Activated T-cell treated with anti-CD3 and anti-CD28 coated beads for 1 hour (primary cell): ENCODE measurements around the gene COQ10B.

ENCODE experiments used
- DNase-seq: peaks from one replicate; pipeline ENCODE4 v3.0.0-alpha.2; 2020; ENCODE audit warnings: low read depth

Gene COQ10B

DNA sequence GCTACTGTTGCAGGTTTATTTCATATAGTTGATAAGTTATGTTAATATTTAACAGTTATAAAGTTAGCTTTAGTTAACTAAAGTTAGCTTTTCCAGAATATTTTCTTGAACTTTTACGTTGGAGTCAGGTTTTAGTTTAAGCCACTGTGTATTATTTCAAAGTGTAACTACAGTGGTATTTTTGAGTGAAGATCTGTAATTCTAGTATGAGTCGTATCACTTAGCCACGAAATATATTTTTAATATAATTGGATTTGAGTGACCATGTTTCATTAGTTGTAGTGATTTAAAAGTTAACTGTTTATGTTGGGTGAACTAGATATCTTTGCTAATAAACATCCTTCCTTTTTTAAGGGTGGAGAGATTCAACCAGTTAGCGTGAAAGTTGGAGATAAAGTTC is 49.3 kb downstream of the COQ10B start:
- no peak for DNase-seq

DNA sequence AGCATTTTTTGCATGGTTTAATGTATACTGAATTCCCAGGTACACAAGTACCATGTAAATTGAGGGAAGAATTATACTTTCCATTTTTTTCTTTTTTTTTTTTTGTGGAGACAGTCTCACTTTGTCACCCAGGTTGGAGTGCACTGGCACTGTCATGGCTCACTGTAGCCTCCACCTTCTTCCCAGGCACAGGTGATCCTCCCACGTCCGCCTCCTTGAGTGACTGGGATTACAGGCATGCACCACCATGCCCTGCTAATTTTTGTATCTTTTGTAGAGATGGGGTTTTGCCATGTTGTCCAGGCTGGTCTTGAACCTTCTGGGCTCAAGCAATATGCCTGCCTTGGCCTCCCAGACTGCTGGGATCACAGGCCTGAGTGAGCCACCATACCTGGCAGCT is 50.6 kb downstream of the COQ10B start:
- DNase-seq: no peak

DNA sequence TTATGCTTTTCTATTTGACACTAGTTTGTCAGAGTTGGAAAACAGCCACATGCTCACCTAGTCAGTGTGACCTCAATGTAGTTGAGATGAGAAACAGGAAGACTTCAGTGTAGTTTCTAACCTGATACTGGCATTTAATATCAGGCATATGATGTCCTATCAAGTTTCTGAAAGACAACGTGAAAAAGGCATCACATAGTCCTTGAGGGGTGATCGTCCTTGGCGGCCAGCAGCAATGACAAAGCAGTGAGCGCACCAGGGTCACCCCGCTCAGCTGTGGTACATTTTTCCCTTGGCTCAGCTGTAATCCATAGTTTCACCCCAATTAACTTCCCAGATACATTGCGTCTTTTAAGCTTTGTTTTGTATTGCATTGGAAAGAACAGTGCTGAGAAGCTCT is 51.2 kb downstream of the COQ10B start:
- DNase-seq: no peak

DNA sequence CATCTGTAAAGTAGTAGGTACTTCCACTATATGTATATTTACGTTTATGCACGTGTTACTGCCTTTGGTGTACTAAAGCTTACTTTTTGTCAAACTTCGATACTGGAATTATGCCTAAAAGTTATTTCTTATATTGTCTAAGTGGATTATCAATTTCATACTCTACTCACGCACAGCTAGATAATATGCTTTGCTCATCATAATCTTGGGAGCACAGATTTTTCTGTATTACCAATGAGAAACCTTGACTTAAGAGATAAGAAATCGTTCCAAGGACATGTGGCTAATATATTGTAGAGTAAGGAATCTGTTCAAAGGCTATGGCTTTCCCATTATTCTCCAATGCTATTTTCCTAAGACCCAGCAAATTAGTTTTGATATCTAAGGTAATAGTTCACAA is 53.3 kb downstream of the COQ10B start:
- no peak for DNase-seq

DNA sequence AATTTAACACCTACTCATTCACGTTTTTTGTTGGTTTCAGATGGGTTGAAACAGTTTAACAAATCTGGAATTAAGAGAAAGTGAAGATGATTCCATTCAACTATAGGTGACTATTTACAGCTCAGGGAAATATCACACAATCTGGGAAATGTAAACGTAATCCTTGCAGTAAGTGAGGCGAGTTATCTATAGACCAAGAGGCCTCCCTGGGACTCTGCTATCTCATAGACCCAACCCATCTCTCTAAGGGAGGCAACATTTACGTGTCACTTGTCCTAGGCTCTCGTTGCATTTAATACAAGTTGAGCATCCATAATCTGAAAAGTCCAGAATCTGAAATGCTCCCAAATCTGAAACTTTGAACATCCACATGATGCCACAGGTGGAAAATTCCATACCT is 60.6 kb downstream of the COQ10B start:
- no peak for DNase-seq

DNA sequence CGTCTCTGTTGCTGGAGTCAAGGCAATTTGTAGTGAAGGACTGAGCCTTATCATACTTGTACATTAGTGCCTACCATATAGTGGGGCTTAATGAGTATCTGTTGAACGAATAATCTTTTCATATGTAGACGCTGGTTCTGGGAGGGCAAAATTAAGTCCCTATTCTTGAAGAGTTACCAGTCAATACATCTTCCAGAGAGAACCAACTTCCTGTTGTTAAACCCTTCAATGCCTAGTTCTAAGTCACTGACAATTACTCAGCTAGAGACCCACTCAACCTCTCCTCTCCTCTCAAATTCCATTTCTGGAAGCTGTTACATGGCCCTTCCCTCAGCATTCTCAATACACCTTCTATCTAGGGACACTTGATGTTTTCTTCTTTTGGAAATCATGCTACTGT is 61.4 kb downstream of the COQ10B start:
- no peak for DNase-seq

DNA sequence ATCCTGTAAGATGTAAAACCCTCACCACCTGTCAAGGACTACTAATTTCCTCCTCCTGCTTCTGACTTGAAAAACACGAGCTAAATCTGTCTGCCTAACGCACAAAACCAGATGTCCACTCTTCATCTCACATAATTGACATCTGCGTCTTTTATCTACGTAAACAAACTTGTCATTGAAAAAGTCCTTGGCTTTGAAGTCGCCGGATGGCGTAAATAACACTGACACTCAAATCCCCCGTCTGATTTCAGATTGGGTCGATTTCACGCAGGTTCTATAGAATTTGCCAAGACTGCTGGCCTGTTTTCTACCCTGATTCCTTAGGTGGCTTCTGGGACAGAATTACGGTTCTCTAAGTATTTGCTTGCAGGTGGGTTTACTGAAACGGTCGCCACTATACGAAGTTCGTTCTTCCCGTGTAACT is 62.0 kb downstream of the COQ10B start:
- DNase-seq: no peak

DNA sequence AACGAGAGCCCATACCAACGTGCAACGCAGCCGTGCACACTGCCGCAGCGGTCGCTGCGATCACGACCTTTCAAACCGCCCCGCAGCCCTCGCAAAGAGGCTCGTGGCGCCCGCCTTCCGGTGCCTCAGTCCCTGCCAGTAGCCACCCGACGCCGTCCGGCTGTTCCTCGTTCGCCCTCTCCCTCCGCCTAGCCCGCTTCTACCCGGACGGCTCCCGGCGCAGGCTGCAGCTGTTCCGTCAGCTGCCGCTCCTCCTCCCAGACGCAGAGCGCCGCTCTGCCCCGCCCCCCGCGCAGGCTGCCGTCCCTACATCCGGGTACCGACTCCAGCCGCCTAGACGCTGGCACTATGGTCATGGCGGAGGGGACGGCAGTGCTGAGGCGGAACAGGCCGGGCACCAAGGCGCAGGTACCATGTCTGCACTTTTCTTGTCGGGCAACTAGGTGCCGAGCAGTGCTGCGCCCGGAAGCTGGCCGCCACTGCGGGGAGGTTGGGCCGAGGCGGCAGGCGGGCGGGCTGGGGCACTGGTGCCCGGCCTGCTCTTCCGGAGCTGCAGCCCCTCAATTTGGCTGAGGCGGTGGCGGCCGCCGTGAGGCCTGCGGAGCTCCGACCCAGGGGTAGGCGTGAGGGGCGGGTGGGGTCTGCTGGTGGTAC is 62.5 kb downstream of the COQ10B start, which contains the start of gene MOB4:
Gene MOB4 (plus strand): TSS at position 328 of the 654 bp plus-strand sequence. CDS start 21 bp downstream, at position 349.
- peak; percentile 86 for DNase-seq

DNA sequence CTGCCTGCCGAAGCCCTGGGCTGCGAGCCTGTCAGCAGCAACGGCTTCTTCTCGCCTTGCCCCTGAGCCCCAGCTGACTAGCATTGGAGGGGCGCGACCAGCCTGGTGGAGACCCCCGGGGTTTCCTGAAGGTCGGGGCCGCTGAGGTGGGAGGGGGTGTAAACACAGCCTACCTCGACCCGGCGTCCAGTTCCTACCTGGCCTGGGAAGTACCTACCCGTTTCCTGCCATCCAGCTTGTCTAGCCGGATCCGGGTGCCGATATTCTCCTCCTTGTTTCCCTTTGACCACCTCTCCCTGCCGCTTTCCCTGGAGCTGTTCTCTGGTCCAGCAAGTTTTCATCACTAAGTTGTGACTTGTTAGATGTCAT is 63.0 kb downstream of the COQ10B start:
- peak; percentile 17 for DNase-seq

DNA sequence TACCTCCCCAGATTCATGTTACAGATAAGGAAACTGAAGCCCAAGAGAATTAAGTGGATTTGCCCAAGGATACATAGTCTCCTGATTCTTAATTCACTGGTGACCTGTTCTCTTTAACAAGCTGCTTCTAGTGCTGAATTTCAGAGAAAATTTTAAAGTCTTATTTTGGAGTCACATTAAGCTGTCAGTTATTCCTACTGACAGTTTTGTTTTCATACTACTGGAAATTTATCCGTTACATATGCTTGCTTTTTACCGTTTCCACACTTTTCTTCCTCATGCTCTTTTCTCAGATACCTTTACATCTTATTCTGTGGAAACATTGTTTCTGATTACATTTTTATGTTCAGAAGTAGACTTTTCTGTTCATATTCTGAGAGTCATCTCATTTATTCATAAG is 63.8 kb downstream of the COQ10B start:
- no peak for DNase-seq
